HepG2 (cell line): ENCODE measurements around the gene ZDHHC14. TPM values are rescaled to one million over a fixed set of nuclear protein-coding genes. Genes with fewer than 3 reads are reported as not detected.

ENCODE experiments used
- ATAC-seq: fragments of 200-7000 bp; cut with Tn5 transposase; 3 replicates; pipeline ENCODE4 v1.9.1; 2020; ENCODE audit warnings: mild to moderate bottlenecking, moderate library complexity
- BruUV-seq: library from RNA; stranded (reverse); fragments of 400-500 nt; replicated peaks from 2 replicates; lab custom pipeline; 2021; lab: Mats Ljungman, UMichigan
- CTCF ChIA-PET: fragments of 300-600 bp; formaldehyde crosslinking; extraction: SDS; loops from one replicate; lab custom pipeline; 2021; ENCODE audit warnings: low total read pairs, inconsistent platforms, low intra/inter-chr PET ratio; lab: Yijun Ruan, JAX
- POLR2A ChIA-PET: fragments of 350-600 bp; sonication (Branson Sonifier 250); formaldehyde crosslinking; loops from one replicate; lab custom pipeline; 2020; ENCODE audit warnings: antibody characterized with exemption, inconsistent platforms; lab: Yijun Ruan, JAX
- DNase-seq: peaks from one replicate; pipeline ENCODE4 v3.0.0-alpha.2; 2015; ENCODE audit warnings: low spot score
- FAIRE-seq: peaks from 3 replicates; lab custom pipeline; 2011; peaks lifted over from hg19 to GRCh38; lab: Jason Lieb, UNC
- H2AFZ ChIP-seq: one replicate; pipeline ENCODE4 v1.6.1; 2011; ENCODE audit warnings: low read length, inconsistent platforms
- H3K27ac ChIP-seq: fragments of 300-600 bp; 3 replicates; pipeline ENCODE4 v1.8.0; 2011; ENCODE audit warnings: mixed run types, mild to moderate bottlenecking, mixed read lengths, low read length, inconsistent platforms; ENCODE audit not compliant: insufficient read depth; ENCODE audit errors: extremely low read length
- H3K27me3 ChIP-seq, 2 experiments: fragments of 200-600 bp in 1 of 2; 2 replicates in 1 of 2; 3 replicates in 1 of 2; pipeline versions ENCODE4 v1.6.0 to v1.8.0; 2011; ENCODE audit warnings: low read length in 2 of 2, mild to moderate bottlenecking in 2 of 2, moderate library complexity in 2 of 2, inconsistent platforms in 1 of 2; ENCODE audit not compliant: insufficient read depth in 2 of 2, control insufficient read depth in 1 of 2
- H3K36me3 ChIP-seq, 2 experiments: fragments of 200-600 bp in 1 of 2; replicated peaks in 1 of 2; 2 replicates in 1 of 2; 3 replicates in 1 of 2; pipeline versions ENCODE4 v1.5.1 to v1.8.0; 2011; ENCODE audit warnings: low read length in 2 of 2, inconsistent platforms in 1 of 2; ENCODE audit not compliant: insufficient read depth in 2 of 2, control insufficient read depth in 1 of 2
- H3K4me1 ChIP-seq: 2 replicates; pipeline ENCODE4 v1.5.1; 2012; ENCODE audit warnings: low read length, inconsistent platforms; ENCODE audit not compliant: insufficient read depth
- H3K4me2 ChIP-seq: 2 replicates; pipeline ENCODE4 v1.6.0; 2011; ENCODE audit warnings: low read depth, low read length, inconsistent platforms
- H3K4me3 ChIP-seq, 3 experiments: fragments of 200-600 bp in 1 of 3; sonication (generic), shearing (Covaris generic) in 1 of 3; replicated peaks in 1 of 3; 2 replicates each; pipeline ENCODE4 v1.5.1; 2011 to 2016; ENCODE audit warnings: low read length in 3 of 3, inconsistent platforms in 2 of 3, low read depth in 2 of 3, mild to moderate bottlenecking in 2 of 3, control low read depth in 1 of 3, mixed read lengths in 1 of 3; ENCODE audit not compliant: insufficient read depth in 1 of 3
- H3K79me2 ChIP-seq: one replicate; pipeline ENCODE4 v1.6.1; 2011; ENCODE audit warnings: low read length, inconsistent platforms; ENCODE audit not compliant: insufficient read depth
- H3K9ac ChIP-seq: 2 replicates; pipeline ENCODE4 v1.6.0; 2011; ENCODE audit warnings: mild to moderate bottlenecking, low read depth, low read length, inconsistent platforms; ENCODE audit not compliant: insufficient read depth
- H3K9me3 ChIP-seq: 2 replicates; pipeline ENCODE4 v1.5.1; 2012; ENCODE audit warnings: mild to moderate bottlenecking, low read length
- H4K20me1 ChIP-seq: 2 replicates; pipeline ENCODE4 v1.6.0; 2011; ENCODE audit warnings: inconsistent platforms, mild to moderate bottlenecking, low read length, moderate library complexity; ENCODE audit not compliant: insufficient read depth
- ARNT2 ChIP-seq: sonication (generic); formaldehyde crosslinking; IDR thresholded peaks from 2 replicates; pipeline ENCODE4 v1.8.0; 2022; ENCODE audit warnings: mild to moderate bottlenecking, low read depth, missing genetic modification reagents, moderate library complexity
- JUNB ChIP-seq: sonication (generic); formaldehyde crosslinking; IDR thresholded peaks from 2 replicates; pipeline ENCODE4 v1.8.0; 2022; ENCODE audit warnings: missing genetic modification reagents, mild to moderate bottlenecking, borderline replicate concordance
- ZNF75D ChIP-seq: sonication (generic); formaldehyde crosslinking; IDR thresholded peaks from 2 replicates; pipeline ENCODE4 v1.8.1; 2023; ENCODE audit warnings: missing genetic modification reagents, mild to moderate bottlenecking, borderline replicate concordance
- WGBS: methylation state at CpG from one replicate; pipeline ENCODE4 v1.1.6; 2017; ENCODE audit warnings: low lambda C conversion rate; 5-methylcytosine and 5-hydroxymethylcytosine counted together
- in situ Hi-C: cut with HindIII; loops from 2 replicates; pipeline ENCODE4 v1.10.0; 2017; ENCODE audit warnings: low pct_unique_long_range_greater_than_20kb; ENCODE audit not compliant: extremely low pct_ligation_motif_present
- intact Hi-C: fragments of 100-400 bp; cut with micrococcal nuclease; formaldehyde crosslinking; loops from one replicate; pipeline ENCODE4 v1.10.0; 2022; ENCODE audit not compliant: unreplicated experiment
- polyA plus RNA-seq, 8 experiments: library from polyadenylated mRNA; depleted of rRNA in 3 of 8; stranded (reverse) in 7 of 8; unstranded in 1 of 8; fragments of >200 nt; fragmentation: Illumina TruSeq in 4 of 8; extraction: Trizol in 4 of 8; gene quantifications; 2 replicates each; pipeline versions ENCODE4 v1.2.1 to v1.2.3, GENCODE V29; 2011 to 2016; ENCODE audit warnings: low read depth in 4 of 8, missing spikeins in 1 of 8, mixed read lengths in 1 of 8; ENCODE audit not compliant: insufficient read depth in 1 of 8
- total RNA-seq, 5 experiments: library from RNA; depleted of rRNA; stranded (reverse); fragments of >200 nt; fragmentation: Illumina TruSeq; extraction: Trizol; gene quantifications; 2 replicates each; pipeline ENCODE4 v1.2.3, GENCODE V29; 2016; ENCODE audit warnings: low read depth in 1 of 5
- TF ChIP-seq, protein P1 (sequence below), 2 experiments: sonication (generic) in 1 of 2; formaldehyde crosslinking in 1 of 2; IDR thresholded peaks; 2 replicates each; pipeline versions ENCODE4 v1.4.0 to v1.6.1; 2018 to 2020; ENCODE audit warnings: missing genetic modification reagents in 2 of 2, borderline replicate concordance in 1 of 2, low read depth in 1 of 2, mild to moderate bottlenecking in 1 of 2, missing biosample characterization in 1 of 2
- TF ChIP-seq, protein P2 (sequence below): sonication (generic); formaldehyde crosslinking; IDR thresholded peaks from 2 replicates; pipeline ENCODE4 v1.4.0; 2020; ENCODE audit warnings: low read depth, mild to moderate bottlenecking, missing genetic modification reagents
- TF ChIP-seq, protein P3 (sequence below): sonication (generic); formaldehyde crosslinking; IDR thresholded peaks from 2 replicates; pipeline ENCODE4 v1.4.0; 2020; ENCODE audit warnings: mild to moderate bottlenecking, missing genetic modification reagents

Gene ZDHHC14
- total and polyA plus RNA-seq, 2 of the 13 experiments (the other 11 are each of a cell fraction or from before 2014, with no cell fraction given) = 3.7 to 9.5 TPM

DNA sequence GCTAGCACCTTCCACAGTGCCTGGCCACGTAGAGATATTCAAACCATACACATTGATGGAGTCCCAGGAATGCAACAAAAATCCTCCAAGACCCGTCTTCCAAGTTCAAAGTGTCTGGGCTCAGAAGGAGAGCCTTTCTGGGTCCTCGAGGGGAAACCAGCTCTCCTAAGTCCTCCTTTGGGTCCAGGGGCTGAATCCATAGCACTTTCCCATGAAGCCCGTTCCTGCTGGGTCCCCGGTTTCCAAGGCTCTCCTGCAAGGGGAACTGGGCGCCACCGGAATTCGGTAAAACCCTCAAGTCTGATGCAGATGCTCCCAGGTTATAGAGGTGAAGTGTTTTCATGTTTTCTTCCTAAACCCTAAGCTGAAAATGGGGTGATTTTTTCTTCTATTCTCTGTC, 340.8 kb downstream of the ZDHHC14 start:
- Histone ChIP-seq H3K4me1 (peaks cover 43% of the 10 kb centered on the region), H3K79me2 (no peaks in the 10 kb centered on the region), H3K9ac (no peak overlapping the region), H3K36me3 (no peaks in the 10 kb centered on the region), H3K4me2 (no peak overlapping the region), H3K27ac (no peak overlapping the region), H3K4me3 (no peak overlapping the region), H3K27me3 (peaks cover 0 to 2% of the 10 kb centered on the region in 2 experiments; a peak in 1 of 5 replicates), H3K9me3 (no peaks in the 10 kb centered on the region), H4K20me1 (no peaks in the 10 kb centered on the region), H2AFZ (no peak overlapping the region)
- no TSS peak for BruUV-seq
- DNase-seq = no peak
- in situ Hi-C loops = no loop called here
- intact Hi-C loops = no loop called here
- no peak for FAIRE-seq
- no peak for ATAC-seq
- TF ChIP-seq, protein P1, sequence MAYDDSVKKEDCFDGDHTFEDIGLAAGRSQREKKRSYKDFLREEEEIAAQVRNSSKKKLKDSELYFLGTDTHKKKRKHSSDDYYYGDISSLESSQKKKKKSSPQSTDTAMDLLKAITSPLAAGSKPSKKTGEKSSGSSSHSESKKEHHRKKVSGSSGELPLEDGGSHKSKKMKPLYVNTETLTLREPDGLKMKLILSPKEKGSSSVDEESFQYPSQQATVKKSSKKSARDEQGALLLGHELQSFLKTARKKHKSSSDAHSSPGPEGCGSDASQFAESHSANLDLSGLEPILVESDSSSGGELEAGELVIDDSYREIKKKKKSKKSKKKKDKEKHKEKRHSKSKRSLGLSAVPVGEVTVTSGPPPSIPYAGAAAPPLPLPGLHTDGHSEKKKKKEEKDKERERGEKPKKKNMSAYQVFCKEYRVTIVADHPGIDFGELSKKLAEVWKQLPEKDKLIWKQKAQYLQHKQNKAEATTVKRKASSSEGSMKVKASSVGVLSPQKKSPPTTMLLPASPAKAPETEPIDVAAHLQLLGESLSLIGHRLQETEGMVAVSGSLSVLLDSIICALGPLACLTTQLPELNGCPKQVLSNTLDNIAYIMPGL (CRISPR knock-in tag; IDR thresholded peaks at IDR 0.05; ENCODE audit: borderline replicate concordance in 1 of 2, low read depth in 1 of 2) = no peak
- TF ChIP-seq, protein P2, sequence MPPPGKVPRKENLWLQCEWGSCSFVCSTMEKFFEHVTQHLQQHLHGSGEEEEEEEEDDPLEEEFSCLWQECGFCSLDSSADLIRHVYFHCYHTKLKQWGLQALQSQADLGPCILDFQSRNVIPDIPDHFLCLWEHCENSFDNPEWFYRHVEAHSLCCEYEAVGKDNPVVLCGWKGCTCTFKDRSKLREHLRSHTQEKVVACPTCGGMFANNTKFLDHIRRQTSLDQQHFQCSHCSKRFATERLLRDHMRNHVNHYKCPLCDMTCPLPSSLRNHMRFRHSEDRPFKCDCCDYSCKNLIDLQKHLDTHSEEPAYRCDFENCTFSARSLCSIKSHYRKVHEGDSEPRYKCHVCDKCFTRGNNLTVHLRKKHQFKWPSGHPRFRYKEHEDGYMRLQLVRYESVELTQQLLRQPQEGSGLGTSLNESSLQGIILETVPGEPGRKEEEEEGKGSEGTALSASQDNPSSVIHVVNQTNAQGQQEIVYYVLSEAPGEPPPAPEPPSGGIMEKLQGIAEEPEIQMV = peak; percentile 31; the same call in 1 of the 2 replicates
- ChIA-PET POLR2A (no interaction called here), CTCF (no interaction called here)
- WGBS = 70% methylated on average over 6 of the region's 8 CpGs

DNA sequence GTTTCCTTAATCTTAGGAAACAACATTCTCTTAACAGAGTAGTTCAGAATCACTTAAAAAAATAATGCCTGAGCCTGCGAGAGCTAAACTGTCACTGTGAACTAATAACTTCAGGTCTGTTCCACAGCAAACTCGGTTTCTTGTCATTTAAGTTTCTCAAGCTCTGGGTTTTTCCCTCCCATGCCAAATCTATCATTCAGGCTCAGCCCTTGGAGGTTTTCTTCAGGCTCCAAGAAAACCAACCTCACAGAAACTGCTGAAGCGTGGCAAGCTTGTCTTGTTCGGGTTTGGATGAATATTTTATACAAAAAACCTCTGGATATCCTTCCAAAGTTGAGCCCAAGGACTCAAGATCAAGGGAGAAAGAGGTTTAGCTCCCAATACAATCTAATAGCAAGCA, 342.4 kb downstream of the ZDHHC14 start:
- no peak for ATAC-seq
- Histone ChIP-seq H3K4me1 (peaks cover 51% of the 10 kb centered on the region), H4K20me1 (no peaks in the 10 kb centered on the region), H3K36me3 (no peaks in the 10 kb centered on the region), H3K27ac (no peak overlapping the region), H3K9me3 (no peaks in the 10 kb centered on the region), H3K4me2 (no peak overlapping the region), H3K27me3 (0 out of 5 replicates have a peak, but pooled peaks cover 0 to 2% of the 10 kb centered on the region in 2 experiments), H2AFZ (no peak overlapping the region), H3K4me3 (no peak overlapping the region), H3K79me2 (no peaks in the 10 kb centered on the region), H3K9ac (no peak overlapping the region)
- no peak for FAIRE-seq
- in situ Hi-C loops (no loop called here), intact Hi-C loops (no loop called here)
- ChIA-PET CTCF (no interaction called here), POLR2A (interaction anchor here (2.1 kb wide), 1 partner anchor 10 kb away, joined by 9 read pairs; no protein-coding TSS in a partner anchor)
- DNase-seq = no peak
- WGBS = 78% methylated on average over 4 of the region's 4 CpGs
- BruUV-seq = no TSS peak
- no peak for TF ChIP-seq ZNF75D (CRISPR knock-in tag)
- TF ChIP-seq, protein P3, sequence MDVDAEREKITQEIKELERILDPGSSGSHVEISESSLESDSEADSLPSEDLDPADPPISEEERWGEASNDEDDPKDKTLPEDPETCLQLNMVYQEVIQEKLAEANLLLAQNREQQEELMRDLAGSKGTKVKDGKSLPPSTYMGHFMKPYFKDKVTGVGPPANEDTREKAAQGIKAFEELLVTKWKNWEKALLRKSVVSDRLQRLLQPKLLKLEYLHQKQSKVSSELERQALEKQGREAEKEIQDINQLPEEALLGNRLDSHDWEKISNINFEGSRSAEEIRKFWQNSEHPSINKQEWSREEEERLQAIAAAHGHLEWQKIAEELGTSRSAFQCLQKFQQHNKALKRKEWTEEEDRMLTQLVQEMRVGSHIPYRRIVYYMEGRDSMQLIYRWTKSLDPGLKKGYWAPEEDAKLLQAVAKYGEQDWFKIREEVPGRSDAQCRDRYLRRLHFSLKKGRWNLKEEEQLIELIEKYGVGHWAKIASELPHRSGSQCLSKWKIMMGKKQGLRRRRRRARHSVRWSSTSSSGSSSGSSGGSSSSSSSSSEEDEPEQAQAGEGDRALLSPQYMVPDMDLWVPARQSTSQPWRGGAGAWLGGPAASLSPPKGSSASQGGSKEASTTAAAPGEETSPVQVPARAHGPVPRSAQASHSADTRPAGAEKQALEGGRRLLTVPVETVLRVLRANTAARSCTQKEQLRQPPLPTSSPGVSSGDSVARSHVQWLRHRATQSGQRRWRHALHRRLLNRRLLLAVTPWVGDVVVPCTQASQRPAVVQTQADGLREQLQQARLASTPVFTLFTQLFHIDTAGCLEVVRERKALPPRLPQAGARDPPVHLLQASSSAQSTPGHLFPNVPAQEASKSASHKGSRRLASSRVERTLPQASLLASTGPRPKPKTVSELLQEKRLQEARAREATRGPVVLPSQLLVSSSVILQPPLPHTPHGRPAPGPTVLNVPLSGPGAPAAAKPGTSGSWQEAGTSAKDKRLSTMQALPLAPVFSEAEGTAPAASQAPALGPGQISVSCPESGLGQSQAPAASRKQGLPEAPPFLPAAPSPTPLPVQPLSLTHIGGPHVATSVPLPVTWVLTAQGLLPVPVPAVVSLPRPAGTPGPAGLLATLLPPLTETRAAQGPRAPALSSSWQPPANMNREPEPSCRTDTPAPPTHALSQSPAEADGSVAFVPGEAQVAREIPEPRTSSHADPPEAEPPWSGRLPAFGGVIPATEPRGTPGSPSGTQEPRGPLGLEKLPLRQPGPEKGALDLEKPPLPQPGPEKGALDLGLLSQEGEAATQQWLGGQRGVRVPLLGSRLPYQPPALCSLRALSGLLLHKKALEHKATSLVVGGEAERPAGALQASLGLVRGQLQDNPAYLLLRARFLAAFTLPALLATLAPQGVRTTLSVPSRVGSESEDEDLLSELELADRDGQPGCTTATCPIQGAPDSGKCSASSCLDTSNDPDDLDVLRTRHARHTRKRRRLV (CRISPR knock-in tag) = no peak
- no peak for TF ChIP-seq JUNB
- no peak for TF ChIP-seq ARNT2 (CRISPR knock-in tag)
